ENCODE data around the gene GOLM1.

The GOLM1 gene

DNA sequence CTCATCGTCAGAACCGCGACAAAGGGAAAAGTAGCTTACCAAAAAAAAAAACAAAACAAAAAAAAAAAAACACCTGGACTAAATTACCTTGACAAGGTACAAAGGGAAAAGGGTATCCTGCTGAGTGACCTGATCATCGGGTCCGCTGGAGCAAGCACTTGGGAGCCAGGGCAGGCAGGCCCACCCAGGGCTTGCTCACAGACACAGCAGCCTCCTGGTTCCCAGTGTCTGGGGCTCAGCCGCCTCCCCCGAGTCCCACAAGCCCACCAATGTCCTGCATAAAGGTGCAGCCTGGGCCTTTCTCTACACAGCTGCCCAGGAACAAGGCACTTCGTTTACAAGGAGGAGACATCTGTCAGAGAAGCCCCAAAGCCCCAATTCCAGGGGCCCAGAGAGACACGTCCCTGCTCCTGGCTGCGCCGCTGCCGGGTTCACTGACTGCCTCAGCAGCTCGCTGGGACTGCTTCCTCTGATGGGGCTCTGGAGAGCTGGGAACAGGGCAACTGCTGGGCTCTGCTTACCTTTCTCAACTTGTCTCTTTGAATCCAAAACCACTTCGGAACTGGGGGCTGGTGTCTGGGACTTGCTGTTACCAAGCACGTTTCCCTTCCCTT, 63.4 kb downstream of the GOLM1 start:
- Histone ChIP-seq H3K9me3 (ENCODE audit: control insufficient read depth in 2 of 2, low read length in 2 of 2) (no peaks in the 10 kb centered on the region), H3K9ac (ENCODE audit: low read depth in 1 of 2, low read length in 2 of 2) (peak overlapping the region in 1 of 2 donors; percentile 8), H3K27ac (ENCODE audit: low read depth in 2 of 2, low read length in 2 of 2) (peak overlapping the region; percentile 57), H3K36me3 (ENCODE audit: control insufficient read depth in 2 of 2, insufficient read depth in 2 of 2, low read length in 2 of 2) (peaks cover 26 to 33% of the 10 kb centered on the region in 2 donors), H3K4me1 (ENCODE audit: control insufficient read depth in 2 of 2, insufficient read depth in 2 of 2, low read length in 2 of 2) (peaks cover 4 to 7% of the 10 kb centered on the region in 2 donors), H3K27me3 (ENCODE audit: control insufficient read depth in 2 of 2, insufficient read depth in 2 of 2, low read length in 2 of 2) (no peaks in the 10 kb centered on the region), H3K4me3 (ENCODE audit: low read length in 2 of 2) (no peak overlapping the region)

DNA sequence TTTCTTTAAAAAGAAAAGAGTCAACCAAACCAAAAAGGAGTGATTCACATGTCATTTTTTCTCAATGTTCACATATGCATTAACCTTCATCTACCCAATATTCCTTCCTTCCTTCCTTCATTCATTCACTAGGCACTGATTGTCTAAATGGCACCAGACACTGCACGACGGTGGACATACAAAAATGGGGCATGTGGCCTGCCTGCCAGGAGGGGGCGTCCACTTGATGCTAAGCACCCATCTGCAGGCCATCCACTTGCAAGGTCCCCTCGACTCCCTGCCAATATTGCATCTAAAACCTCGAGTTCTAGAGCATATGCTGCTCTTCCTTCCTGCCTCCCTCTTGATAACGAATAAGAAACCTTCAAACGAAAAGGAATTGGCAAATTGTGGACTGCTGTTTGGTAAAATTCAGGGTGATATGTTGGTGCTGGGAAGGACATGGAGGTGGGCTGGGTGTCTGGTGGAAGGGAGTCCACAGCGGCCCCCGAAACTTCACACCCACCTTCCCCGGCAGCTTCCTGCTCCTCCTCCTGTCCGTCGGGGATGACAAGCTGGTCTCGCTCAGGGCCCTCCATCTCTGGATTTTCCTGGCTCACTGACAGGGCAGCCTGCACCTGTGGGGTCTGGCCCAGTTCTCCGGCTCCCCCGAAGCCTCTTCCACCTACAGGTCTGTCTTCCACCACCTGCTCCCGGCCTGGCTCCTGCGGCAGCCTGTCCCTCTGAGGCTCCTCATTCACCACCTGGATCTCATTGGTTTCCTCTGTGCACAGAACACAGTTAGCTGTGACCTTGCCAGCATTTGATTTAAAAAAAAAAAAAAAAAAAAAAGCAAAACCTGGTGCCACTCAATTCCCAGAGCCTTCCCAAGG, 64.3 kb downstream of the GOLM1 start:
- no peak overlapping the region for H3K27ac ChIP-seq (ENCODE audit: low read depth in 2 of 2, low read length in 2 of 2)
- no peak overlapping the region for H3K4me3 ChIP-seq (ENCODE audit: low read length in 2 of 2)
- H3K9ac ChIP-seq (ENCODE audit: low read depth in 1 of 2, low read length in 2 of 2): no peak overlapping the region
- no peaks in the 10 kb centered on the region for H3K27me3 ChIP-seq (ENCODE audit: control insufficient read depth in 2 of 2, insufficient read depth in 2 of 2, low read length in 2 of 2)
- H3K36me3 ChIP-seq (ENCODE audit: control insufficient read depth in 2 of 2, insufficient read depth in 2 of 2, low read length in 2 of 2): peaks cover 27 to 33% of the 10 kb centered on the region in 2 donors
- no peaks in the 10 kb centered on the region for H3K9me3 ChIP-seq (ENCODE audit: control insufficient read depth in 2 of 2, low read length in 2 of 2)
- peaks cover 4 to 7% of the 10 kb centered on the region in 2 donors for H3K4me1 ChIP-seq (ENCODE audit: control insufficient read depth in 2 of 2, insufficient read depth in 2 of 2, low read length in 2 of 2)

DNA sequence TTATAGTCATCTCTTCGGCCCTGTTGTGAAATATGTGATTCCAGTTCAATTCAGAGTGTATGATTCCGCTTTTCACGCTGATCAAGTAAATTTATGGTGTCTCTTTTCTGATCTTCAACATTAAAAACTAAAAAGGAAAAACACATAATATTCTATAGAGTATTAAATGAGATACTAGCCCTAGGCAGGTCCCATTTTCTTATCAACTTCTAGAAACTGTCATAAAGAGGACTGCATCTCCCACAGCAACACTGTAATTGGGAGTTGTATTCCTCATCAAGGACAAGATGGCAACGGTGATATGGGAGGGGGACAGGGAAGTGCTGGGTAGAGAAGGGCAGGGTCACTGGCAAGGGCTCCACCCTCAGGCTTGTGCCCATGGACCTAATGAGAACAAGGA, 71.6 kb downstream of the GOLM1 start:
- Histone ChIP-seq H3K4me1 (ENCODE audit: control insufficient read depth in 2 of 2, insufficient read depth in 2 of 2, low read length in 2 of 2) (no peaks in the 10 kb centered on the region), H3K9me3 (ENCODE audit: control insufficient read depth in 2 of 2, low read length in 2 of 2) (no peaks in the 10 kb centered on the region), H3K36me3 (ENCODE audit: control insufficient read depth in 2 of 2, insufficient read depth in 2 of 2, low read length in 2 of 2) (peaks cover 41 to 47% of the 10 kb centered on the region in 2 donors), H3K27ac (ENCODE audit: low read depth in 2 of 2, low read length in 2 of 2) (no peak overlapping the region), H3K9ac (ENCODE audit: low read depth in 1 of 2, low read length in 2 of 2) (no peak overlapping the region), H3K27me3 (ENCODE audit: control insufficient read depth in 2 of 2, insufficient read depth in 2 of 2, low read length in 2 of 2) (no peaks in the 10 kb centered on the region), H3K4me3 (ENCODE audit: low read length in 2 of 2) (no peak overlapping the region)

DNA sequence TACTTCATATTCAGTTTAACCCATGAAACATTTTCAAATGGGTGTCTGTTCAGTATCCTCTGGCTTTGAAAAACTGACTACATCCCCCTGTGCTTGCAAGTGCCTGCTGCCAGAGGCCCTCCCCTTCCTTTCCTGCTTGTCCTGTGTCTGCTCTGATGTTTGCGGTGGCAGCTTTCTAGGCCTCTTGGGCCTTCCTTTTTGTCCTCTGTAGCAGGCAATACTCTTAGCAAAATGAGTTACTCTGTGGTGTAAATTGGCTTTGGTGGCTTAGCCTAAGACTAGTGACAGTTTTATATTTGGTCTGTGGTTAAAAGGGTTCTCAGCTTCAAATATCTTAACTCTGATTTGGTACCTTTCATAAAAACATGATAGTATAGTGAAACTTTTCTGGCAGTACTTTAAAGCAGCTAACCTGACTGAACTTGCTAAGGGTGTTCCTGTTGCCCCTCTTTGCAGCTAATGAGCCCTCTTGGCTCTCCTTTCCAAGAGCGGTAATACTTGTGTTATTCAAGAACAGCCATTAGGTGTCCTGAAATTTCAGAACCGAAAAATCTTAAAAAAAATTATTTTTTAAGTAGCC, 76.6 kb downstream of the GOLM1 start:
- no peaks in the 10 kb centered on the region for H3K9me3 ChIP-seq (ENCODE audit: control insufficient read depth in 2 of 2, low read length in 2 of 2)
- H3K27ac ChIP-seq (ENCODE audit: low read depth in 2 of 2, low read length in 2 of 2): no peak overlapping the region
- no peak overlapping the region for H3K4me3 ChIP-seq (ENCODE audit: low read length in 2 of 2)
- no peaks in the 10 kb centered on the region for H3K4me1 ChIP-seq (ENCODE audit: control insufficient read depth in 2 of 2, insufficient read depth in 2 of 2, low read length in 2 of 2)
- no peaks in the 10 kb centered on the region for H3K27me3 ChIP-seq (ENCODE audit: control insufficient read depth in 2 of 2, insufficient read depth in 2 of 2, low read length in 2 of 2)
- H3K9ac ChIP-seq (ENCODE audit: low read depth in 1 of 2, low read length in 2 of 2): no peak overlapping the region
- peaks cover 46 to 56% of the 10 kb centered on the region in 2 donors for H3K36me3 ChIP-seq (ENCODE audit: control insufficient read depth in 2 of 2, insufficient read depth in 2 of 2, low read length in 2 of 2)

DNA sequence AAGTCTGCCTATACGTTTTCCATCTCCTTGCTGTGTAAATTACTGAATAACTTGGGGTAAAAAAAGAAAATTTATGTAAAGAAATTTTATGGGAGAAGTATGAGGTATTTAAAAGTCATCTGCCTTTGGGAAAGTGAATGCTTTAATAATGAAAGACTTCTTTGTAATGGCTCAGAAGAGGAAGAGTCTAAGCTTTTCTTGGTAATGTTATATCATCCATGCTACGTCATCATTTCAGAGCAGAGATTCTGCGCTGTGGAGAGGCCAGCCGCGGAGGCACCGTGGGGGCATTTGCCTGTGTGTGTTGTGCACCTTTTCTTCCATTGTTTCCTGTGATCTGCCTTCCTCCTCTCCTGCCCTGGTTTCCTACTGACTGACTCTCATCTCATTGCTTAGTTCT, 78.2 kb downstream of the GOLM1 start:
- Histone ChIP-seq H3K4me3 (ENCODE audit: low read length in 2 of 2) (no peak overlapping the region), H3K27ac (ENCODE audit: low read depth in 2 of 2, low read length in 2 of 2) (no peak overlapping the region), H3K9me3 (ENCODE audit: control insufficient read depth in 2 of 2, low read length in 2 of 2) (no peaks in the 10 kb centered on the region), H3K36me3 (ENCODE audit: control insufficient read depth in 2 of 2, insufficient read depth in 2 of 2, low read length in 2 of 2) (peaks cover 50 to 56% of the 10 kb centered on the region in 2 donors), H3K9ac (ENCODE audit: low read depth in 1 of 2, low read length in 2 of 2) (no peak overlapping the region), H3K4me1 (ENCODE audit: control insufficient read depth in 2 of 2, insufficient read depth in 2 of 2, low read length in 2 of 2) (no peaks in the 10 kb centered on the region), H3K27me3 (ENCODE audit: control insufficient read depth in 2 of 2, insufficient read depth in 2 of 2, low read length in 2 of 2) (no peaks in the 10 kb centered on the region)

DNA sequence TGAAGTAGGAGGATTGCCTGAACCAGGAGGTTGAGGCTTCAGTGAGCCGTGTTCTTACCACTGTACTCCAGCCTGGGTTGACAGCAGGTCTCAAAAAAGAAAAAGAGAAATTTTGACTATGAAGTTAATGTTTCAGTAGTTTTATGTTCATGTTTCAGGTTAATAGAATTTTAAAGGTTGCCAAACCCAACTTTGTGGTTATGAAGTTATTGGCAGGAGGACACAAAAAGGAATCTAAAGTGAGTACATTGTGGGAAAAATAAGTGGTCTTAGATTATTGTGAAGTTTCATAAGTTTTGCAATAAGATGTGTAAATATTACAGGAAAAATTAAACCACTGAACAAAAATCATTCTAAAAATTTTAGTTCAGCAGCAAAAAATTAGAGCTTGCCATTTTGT, 78.6 kb downstream of the GOLM1 start:
- no peaks in the 10 kb centered on the region for H3K27me3 ChIP-seq (ENCODE audit: control insufficient read depth in 2 of 2, insufficient read depth in 2 of 2, low read length in 2 of 2)

DNA sequence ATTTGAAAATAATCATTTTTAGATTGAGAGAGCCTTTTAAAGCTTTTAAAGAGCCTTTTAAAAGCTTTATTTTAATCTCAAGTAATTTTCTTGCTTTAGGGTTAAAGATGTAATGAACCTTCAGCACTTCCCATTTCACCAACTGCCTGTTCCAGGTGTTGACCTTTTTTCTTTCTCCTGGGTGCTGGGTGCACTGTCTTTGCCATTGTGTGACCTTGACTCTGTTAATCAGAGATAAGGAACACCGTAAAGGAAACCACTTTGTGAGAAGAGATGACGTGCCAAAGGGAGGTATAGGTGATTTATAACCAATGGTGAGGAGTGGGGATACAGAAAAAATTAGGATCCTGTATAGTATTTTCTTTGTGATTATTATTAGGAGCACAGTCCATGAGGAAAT, 90.2 kb downstream of the GOLM1 start:
- Histone ChIP-seq H3K9ac (ENCODE audit: low read depth in 1 of 2, low read length in 2 of 2) (no peak overlapping the region), H3K27me3 (ENCODE audit: control insufficient read depth in 2 of 2, insufficient read depth in 2 of 2, low read length in 2 of 2) (no peaks in the 10 kb centered on the region), H3K27ac (ENCODE audit: low read depth in 2 of 2, low read length in 2 of 2) (no peak overlapping the region), H3K4me3 (ENCODE audit: low read length in 2 of 2) (no peak overlapping the region), H3K36me3 (ENCODE audit: control insufficient read depth in 2 of 2, insufficient read depth in 2 of 2, low read length in 2 of 2) (peaks cover 47 to 52% of the 10 kb centered on the region in 2 donors), H3K9me3 (ENCODE audit: control insufficient read depth in 2 of 2, low read length in 2 of 2) (peaks cover 0 to 5% of the 10 kb centered on the region in 2 donors), H3K4me1 (ENCODE audit: control insufficient read depth in 2 of 2, insufficient read depth in 2 of 2, low read length in 2 of 2) (no peaks in the 10 kb centered on the region)

More for the DNA sequence above, 78.6 kb downstream of the GOLM1 start:
- no peak overlapping the region for H3K4me3 ChIP-seq (ENCODE audit: low read length in 2 of 2)
- H3K36me3 ChIP-seq (ENCODE audit: control insufficient read depth in 2 of 2, insufficient read depth in 2 of 2, low read length in 2 of 2): peaks cover 49 to 58% of the 10 kb centered on the region in 2 donors
- H3K9ac ChIP-seq (ENCODE audit: low read depth in 1 of 2, low read length in 2 of 2): no peak overlapping the region
- no peaks in the 10 kb centered on the region for H3K9me3 ChIP-seq (ENCODE audit: control insufficient read depth in 2 of 2, low read length in 2 of 2)
- no peaks in the 10 kb centered on the region for H3K4me1 ChIP-seq (ENCODE audit: control insufficient read depth in 2 of 2, insufficient read depth in 2 of 2, low read length in 2 of 2)
- H3K27ac ChIP-seq (ENCODE audit: low read depth in 2 of 2, low read length in 2 of 2): no peak overlapping the region

DNA sequence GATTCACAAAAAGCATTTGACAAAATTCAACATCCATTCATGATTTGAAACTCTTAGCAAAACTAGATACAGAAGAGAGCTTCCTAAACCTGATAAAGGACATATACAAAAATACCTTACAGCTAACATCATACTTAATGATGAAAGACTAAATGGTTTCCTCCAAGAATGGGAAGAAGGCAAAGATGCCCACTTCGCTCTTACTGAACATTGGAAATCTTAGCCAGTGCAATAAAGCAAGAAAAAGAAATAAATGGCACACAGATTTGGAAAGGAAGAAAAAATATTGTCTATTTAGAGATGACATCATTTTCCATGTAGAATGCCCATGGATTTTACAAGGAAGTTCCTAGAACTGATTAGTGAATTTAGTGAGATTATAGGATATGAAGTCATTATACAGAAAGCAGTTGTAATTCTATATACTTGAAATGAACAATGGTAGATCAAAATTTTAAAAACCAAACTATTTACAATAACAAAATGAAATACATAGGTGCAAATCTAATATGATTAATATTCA, 94.0 kb downstream of the GOLM1 start:
- Histone ChIP-seq H3K9me3 (ENCODE audit: control insufficient read depth in 2 of 2, low read length in 2 of 2) (peaks cover 0 to 5% of the 10 kb centered on the region in 2 donors), H3K36me3 (ENCODE audit: control insufficient read depth in 2 of 2, insufficient read depth in 2 of 2, low read length in 2 of 2) (peaks cover 38 to 46% of the 10 kb centered on the region in 2 donors), H3K27me3 (ENCODE audit: control insufficient read depth in 2 of 2, insufficient read depth in 2 of 2, low read length in 2 of 2) (no peaks in the 10 kb centered on the region), H3K9ac (ENCODE audit: low read depth in 1 of 2, low read length in 2 of 2) (no peak overlapping the region), H3K27ac (ENCODE audit: low read depth in 2 of 2, low read length in 2 of 2) (no peak overlapping the region), H3K4me1 (ENCODE audit: control insufficient read depth in 2 of 2, insufficient read depth in 2 of 2, low read length in 2 of 2) (no peaks in the 10 kb centered on the region), H3K4me3 (ENCODE audit: low read length in 2 of 2) (no peak overlapping the region)

DNA sequence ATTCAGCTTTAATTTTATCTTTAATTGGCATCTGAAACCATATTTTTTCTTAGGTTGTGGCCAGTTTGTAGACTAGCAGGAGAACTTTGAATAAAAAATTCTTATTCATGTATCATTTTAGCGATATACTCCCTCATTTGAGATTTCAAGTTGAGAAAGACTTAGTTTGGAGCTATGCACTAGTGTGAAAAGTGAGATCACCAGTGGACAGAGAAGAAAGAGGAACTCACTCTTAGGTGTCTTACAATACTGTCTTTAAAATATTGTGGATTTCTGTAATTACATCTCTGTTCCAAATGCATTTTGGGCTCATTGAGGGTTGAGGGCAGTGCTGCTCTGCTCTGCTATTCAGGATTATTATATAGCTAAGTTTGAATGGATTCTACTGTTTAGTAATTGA, 103.8 kb downstream of the GOLM1 start:
- no peaks in the 10 kb centered on the region for H3K27me3 ChIP-seq (ENCODE audit: control insufficient read depth in 2 of 2, insufficient read depth in 2 of 2, low read length in 2 of 2)
- H3K9ac ChIP-seq (ENCODE audit: low read depth in 1 of 2, low read length in 2 of 2): no peak overlapping the region
- H3K4me1 ChIP-seq (ENCODE audit: control insufficient read depth in 2 of 2, insufficient read depth in 2 of 2, low read length in 2 of 2): no peaks in the 10 kb centered on the region
- no peak overlapping the region for H3K4me3 ChIP-seq (ENCODE audit: low read length in 2 of 2)
- H3K36me3 ChIP-seq (ENCODE audit: control insufficient read depth in 2 of 2, insufficient read depth in 2 of 2, low read length in 2 of 2): peaks cover 14 to 15% of the 10 kb centered on the region in 2 donors
- no peaks in the 10 kb centered on the region for H3K9me3 ChIP-seq (ENCODE audit: control insufficient read depth in 2 of 2, low read length in 2 of 2)
- H3K27ac ChIP-seq (ENCODE audit: low read depth in 2 of 2, low read length in 2 of 2): no peak overlapping the region

DNA sequence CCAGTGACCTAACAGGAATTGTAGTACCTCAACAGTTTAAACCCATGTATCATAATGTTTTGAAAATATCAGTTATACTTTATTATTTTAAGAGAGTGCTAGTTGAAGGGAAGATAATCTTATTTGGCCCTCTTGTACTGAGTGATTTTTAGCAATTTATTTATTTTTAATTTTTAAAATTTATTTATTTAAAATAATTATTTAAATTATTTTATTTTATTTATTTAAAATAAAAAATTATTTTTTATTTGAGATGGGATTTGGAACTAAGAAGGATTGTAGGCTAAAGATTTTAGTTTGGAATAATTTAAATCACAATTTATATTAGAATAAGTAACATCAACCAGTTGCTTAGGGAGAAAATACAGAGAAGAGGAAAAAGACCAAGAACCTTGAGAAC, 104.3 kb downstream of the GOLM1 start:
- no peak overlapping the region for H3K4me3 ChIP-seq (ENCODE audit: low read length in 2 of 2)
- peaks cover 14 to 15% of the 10 kb centered on the region in 2 donors for H3K36me3 ChIP-seq (ENCODE audit: control insufficient read depth in 2 of 2, insufficient read depth in 2 of 2, low read length in 2 of 2)
- H3K27ac ChIP-seq (ENCODE audit: low read depth in 2 of 2, low read length in 2 of 2): no peak overlapping the region
- no peaks in the 10 kb centered on the region for H3K4me1 ChIP-seq (ENCODE audit: control insufficient read depth in 2 of 2, insufficient read depth in 2 of 2, low read length in 2 of 2)
- no peaks in the 10 kb centered on the region for H3K27me3 ChIP-seq (ENCODE audit: control insufficient read depth in 2 of 2, insufficient read depth in 2 of 2, low read length in 2 of 2)
- no peaks in the 10 kb centered on the region for H3K9me3 ChIP-seq (ENCODE audit: control insufficient read depth in 2 of 2, low read length in 2 of 2)
- H3K9ac ChIP-seq (ENCODE audit: low read depth in 1 of 2, low read length in 2 of 2): no peak overlapping the region
